ENCODE measurements around the gene ECSCR.

ECSCR gene

GRCh38 chr5:139439013-139439903 is 23.3 kb downstream of the ECSCR start, which contains the start of gene DNAJC18:
DNAJC18 (minus strand) TSS chr5:139439525; CDS start chr5:139439445, 80 bp downstream.
- Histone ChIP-seq H4K20me1 (no peaks in the 10 kb centered on the region), H3K4me1 (peaks cover 28 to 44% (median 35%) of the 10 kb centered on the region in 10 experiments), H3K27me3 (no peaks in the 10 kb centered on the region), H3K4me2 (peak within 1 kb of the TSS; percentile 73 to 94 (median 80)), H3K36me3 (peaks cover 6 to 27% (median 13%) of the 10 kb centered on the region in 11 experiments; a peak in 9 of 22 replicates), H3K4me3 (peak within 1 kb of the TSS; percentile 71 to 90 (median 80)), H3K9me3 (replicated peaks in 1 of 11) (no peaks in the 10 kb centered on the region), H3K9ac (peak within 1 kb of the TSS; percentile 82 to 94 (median 90)), H3K27ac (peak within 1 kb of the TSS; percentile 83 to 96 (median 91))
- no peak for TF ChIP-seq Cebpa-rat (IDR thresholded peaks at IDR 0.05)

- H3K9me3 ChIP-seq (replicated peaks in 1 of 11), result no peaks in the 10 kb centered on the region
- H3K27me3 ChIP-seq, result no peaks in the 10 kb centered on the region
- H3K9ac ChIP-seq, result peak overlapping the region; percentile 24 to 94 (median 90); a peak in 14 of 22 replicates
- peaks cover 22 to 38% (median 29%) of the 10 kb centered on the region in 10 experiments for H3K4me1 ChIP-seq
- H3K4me2 ChIP-seq, result peak overlapping the region; percentile 73 to 94 (median 80)
- peak overlapping the region; percentile 71 to 90 (median 80) for H3K4me3 ChIP-seq
- no peak for TF ChIP-seq Cebpa-rat (IDR thresholded peaks at IDR 0.05)
- H4K20me1 ChIP-seq, result no peaks in the 10 kb centered on the region
- H3K27ac ChIP-seq, result 0 out of 22 replicates have a peak overlapping the region, but pooled peaks of 2 of the 11 experiments have one; percentile 87 to 94
- peaks cover 6 to 31% (median 18%) of the 10 kb centered on the region in 11 experiments; a peak in 12 of 22 replicates for H3K36me3 ChIP-seq
Observed at GRCh38 chr5:139438707-139439012, 23.9 kb downstream of the ECSCR start.

GRCh38 chr5:139435676-139436075 is 26.9 kb downstream of the ECSCR start:
- H3K27ac ChIP-seq, result no peak overlapping the region
- H3K36me3 ChIP-seq, result peaks cover 6 to 42% (median 21%) of the 10 kb centered on the region in 11 experiments; a peak in 12 of 22 replicates
- H3K4me3 ChIP-seq, result no peak overlapping the region
- no peaks in the 10 kb centered on the region for H4K20me1 ChIP-seq
- H3K9ac ChIP-seq, result no peak overlapping the region
- H3K4me1 ChIP-seq, result peaks cover 12 to 20% (median 14%) of the 10 kb centered on the region in 10 experiments
- H3K9me3 ChIP-seq (replicated peaks in 1 of 11), result no peaks in the 10 kb centered on the region
- H3K4me2 ChIP-seq, result no peak overlapping the region
- no peaks in the 10 kb centered on the region for H3K27me3 ChIP-seq
- no peak for TF ChIP-seq Cebpa-rat (IDR thresholded peaks at IDR 0.05)

- no peaks in the 10 kb centered on the region for H3K4me1 ChIP-seq
- H3K4me2 ChIP-seq, result no peak overlapping the region
- no peak overlapping the region for H3K27ac ChIP-seq
- H3K36me3 ChIP-seq, result peaks cover 13 to 55% (median 35%) of the 10 kb centered on the region in 11 experiments; a peak in 20 of 22 replicates
- no peaks in the 10 kb centered on the region for H4K20me1 ChIP-seq
- no peaks in the 10 kb centered on the region for H3K27me3 ChIP-seq
- no peak overlapping the region for H3K9ac ChIP-seq
- TF ChIP-seq Cebpa-rat (IDR thresholded peaks at IDR 0.05), result no peak
- no peaks in the 10 kb centered on the region for H3K9me3 ChIP-seq (replicated peaks in 1 of 11)
- H3K4me3 ChIP-seq, result no peak overlapping the region
Observed at GRCh38 chr5:139431706-139432105, 30.8 kb downstream of the ECSCR start.

GRCh38 chr5:139430015-139430414 is 32.5 kb downstream of the ECSCR start:
- no peaks in the 10 kb centered on the region for H3K9me3 ChIP-seq (replicated peaks in 1 of 11)
- H3K4me1 ChIP-seq, result no peaks in the 10 kb centered on the region
- no peak overlapping the region for H3K4me2 ChIP-seq
- H3K27me3 ChIP-seq, result no peaks in the 10 kb centered on the region
- no peak overlapping the region for H3K9ac ChIP-seq
- no peaks in the 10 kb centered on the region for H4K20me1 ChIP-seq
- no peak overlapping the region for H3K4me3 ChIP-seq
- peaks cover 20 to 71% (median 43%) of the 10 kb centered on the region in 11 experiments; a peak in 21 of 22 replicates for H3K36me3 ChIP-seq
- H3K27ac ChIP-seq, result no peak overlapping the region
- no peak for TF ChIP-seq Cebpa-rat (IDR thresholded peaks at IDR 0.05)

GRCh38 chr5:139426203-139426885 is 36.2 kb downstream of the ECSCR start:
- no peak for TF ChIP-seq Cebpa-rat (IDR thresholded peaks at IDR 0.05)
- no peaks in the 10 kb centered on the region for H4K20me1 ChIP-seq
- no peak overlapping the region for H3K4me3 ChIP-seq
- peaks cover 18 to 68% (median 45%) of the 10 kb centered on the region in 11 experiments for H3K36me3 ChIP-seq
- no peaks in the 10 kb centered on the region for H3K9me3 ChIP-seq (replicated peaks in 1 of 11)
- no peak overlapping the region for H3K4me2 ChIP-seq
- H3K9ac ChIP-seq, result no peak overlapping the region
- peaks cover 0 to 22% (median 11%) of the 10 kb centered on the region in 10 experiments; a peak in 11 of 20 replicates for H3K4me1 ChIP-seq
- no peak overlapping the region for H3K27ac ChIP-seq
- H3K27me3 ChIP-seq, result no peaks in the 10 kb centered on the region

- Histone ChIP-seq H3K4me3 (no peak overlapping the region), H4K20me1 (no peaks in the 10 kb centered on the region), H3K27ac (no peak overlapping the region), H3K9me3 (replicated peaks in 1 of 11) (no peaks in the 10 kb centered on the region), H3K4me1 (peaks cover 0 to 24% (median 11%) of the 10 kb centered on the region in 10 experiments; a peak in 13 of 20 replicates), H3K9ac (no peak overlapping the region), H3K27me3 (no peaks in the 10 kb centered on the region), H3K36me3 (peaks cover 21 to 68% (median 46%) of the 10 kb centered on the region in 11 experiments), H3K4me2 (no peak overlapping the region)
- TF ChIP-seq Cebpa-rat (IDR thresholded peaks at IDR 0.05), result no peak
Observed at GRCh38 chr5:139425497-139425896, 37.0 kb downstream of the ECSCR start.

GRCh38 chr5:139422307-139422893 is 40.1 kb downstream of the ECSCR start:
- Histone ChIP-seq H3K9ac (no peak overlapping the region), H3K9me3 (replicated peaks in 1 of 11) (no peaks in the 10 kb centered on the region; a peak in 1 of 22 replicates), H3K4me2 (no peak overlapping the region), H3K4me3 (no peak overlapping the region), H3K27ac (peak overlapping the region in 1 of 11 experiments; percentile 41; a peak in 1 of 22 replicates), H3K36me3 (peaks cover 17 to 70% (median 41%) of the 10 kb centered on the region in 11 experiments), H3K4me1 (peaks cover 28 to 51% (median 36%) of the 10 kb centered on the region in 10 experiments), H3K27me3 (no peaks in the 10 kb centered on the region), H4K20me1 (no peaks in the 10 kb centered on the region)
- no peak for TF ChIP-seq Cebpa-rat (IDR thresholded peaks at IDR 0.05)
